Trophoblast cell (in vitro differentiated cells and primary cell): Measurements from ENCODE around the gene GGPS1.
"Not testable (repeated sequence)": the region's sequence is repeated elsewhere in the genome, so short reads cannot be mapped to it uniquely, and the experiment has no call there.

ENCODE experiments used
- DNase-seq, 2 donors: peaks; one replicate each; pipeline ENCODE4 v3.0.0-alpha.2; 2016
- H2AFZ ChIP-seq: 2 replicates; pipeline ENCODE4 v1.6.1; 2013; ENCODE audit warnings: low read length, moderate library complexity, mild to moderate bottlenecking; ENCODE audit not compliant: insufficient read depth, poor library complexity
- H2AK5ac ChIP-seq: 2 replicates; pipeline ENCODE4 v1.6.1; 2013; ENCODE audit warnings: mild to moderate bottlenecking, low read length
- H2BK120ac ChIP-seq: 2 replicates; pipeline ENCODE4 v1.6.1; 2013; ENCODE audit warnings: low read length, mild to moderate bottlenecking, moderate library complexity; ENCODE audit not compliant: insufficient read depth, poor library complexity
- H2BK12ac ChIP-seq: 2 replicates; pipeline ENCODE4 v1.6.1; 2013; ENCODE audit warnings: mild to moderate bottlenecking, low read length, moderate library complexity
- H2BK5ac ChIP-seq: 2 replicates; pipeline ENCODE4 v1.6.1; 2013; ENCODE audit warnings: low read length, low read depth, moderate library complexity, mild to moderate bottlenecking; ENCODE audit not compliant: poor library complexity
- H3K14ac ChIP-seq: 2 replicates; pipeline ENCODE4 v1.6.1; 2013; ENCODE audit warnings: mild to moderate bottlenecking, low read length
- H3K18ac ChIP-seq: 2 replicates; pipeline ENCODE4 v1.6.1; 2013; ENCODE audit warnings: mild to moderate bottlenecking, low read length
- H3K23ac ChIP-seq: 2 replicates; pipeline ENCODE4 v1.6.1; 2013; ENCODE audit warnings: low read length
- H3K27ac ChIP-seq: 2 replicates; pipeline ENCODE4 v1.5.1; 2013; ENCODE audit warnings: low read depth, mild to moderate bottlenecking, inconsistent platforms, low read length, moderate library complexity
- H3K27me3 ChIP-seq: 2 replicates; pipeline ENCODE4 v1.6.1; 2013; ENCODE audit warnings: inconsistent platforms, mild to moderate bottlenecking, low read length, moderate library complexity; ENCODE audit not compliant: insufficient read depth
- H3K36me3 ChIP-seq, 2 experiments: 1 replicate in 1 of 2; 2 replicates in 1 of 2; pipeline ENCODE4 v1.6.1; 2013; ENCODE audit warnings: low read length in 2 of 2, mild to moderate bottlenecking in 2 of 2, moderate library complexity in 1 of 2; ENCODE audit not compliant: insufficient read depth in 2 of 2, control insufficient read depth in 1 of 2
- H3K4ac ChIP-seq: 2 replicates; pipeline ENCODE4 v1.6.1; 2013; ENCODE audit warnings: low read depth, mild to moderate bottlenecking, low read length, moderate library complexity
- H3K4me1 ChIP-seq, 2 experiments: 1 replicate in 1 of 2; 2 replicates in 1 of 2; pipeline ENCODE4 v1.6.1; 2013; ENCODE audit warnings: low read length in 2 of 2, mild to moderate bottlenecking in 2 of 2, moderate library complexity in 1 of 2; ENCODE audit not compliant: insufficient read depth in 2 of 2, control insufficient read depth in 1 of 2
- H3K4me2 ChIP-seq: 2 replicates; pipeline ENCODE4 v1.6.1; 2013; ENCODE audit warnings: inconsistent platforms, mild to moderate bottlenecking, low read length, moderate library complexity
- H3K4me3 ChIP-seq: 2 replicates; pipeline ENCODE4 v1.5.1; 2013; ENCODE audit warnings: mild to moderate bottlenecking, low read depth, low read length, inconsistent platforms
- H3K79me1 ChIP-seq: one replicate; pipeline ENCODE4 v1.6.1; 2013; ENCODE audit warnings: low read length
- H3K79me2 ChIP-seq: 2 replicates; pipeline ENCODE4 v1.6.1; 2013; ENCODE audit warnings: low read length, mild to moderate bottlenecking; ENCODE audit not compliant: control insufficient read depth, insufficient read depth, poor library complexity
- H3K9ac ChIP-seq: 2 replicates; pipeline ENCODE4 v1.6.1; 2013; ENCODE audit warnings: mild to moderate bottlenecking, low read length
- H3K9me3 ChIP-seq: 2 replicates; pipeline ENCODE4 v1.6.1; 2013; ENCODE audit warnings: low read depth, mild to moderate bottlenecking, control low read depth, inconsistent platforms, low read length; ENCODE audit not compliant: insufficient read depth
- H4K12ac ChIP-seq: 2 replicates; pipeline ENCODE4 v1.6.1; 2013; ENCODE audit warnings: low read depth, mild to moderate bottlenecking, low read length, moderate library complexity
- H4K8ac ChIP-seq: 2 replicates; pipeline ENCODE4 v1.6.1; 2013; ENCODE audit warnings: low read depth, mild to moderate bottlenecking, low read length, moderate library complexity
- H4K91ac ChIP-seq: one replicate; pipeline ENCODE4 v1.6.1; 2013; ENCODE audit warnings: low read depth, mild to moderate bottlenecking, low read length, moderate library complexity
- WGBS: extraction: QIAGEN DNeasy Blood & Tissue Kit; methylation state at CpG from one replicate; pipeline ENCODE4 v1.1.7; 2013; ENCODE audit warnings: missing lambda C conversion rate; ENCODE audit not compliant: insufficient read length, insufficient coverage; ENCODE audit errors: extremely low coverage; 5-methylcytosine and 5-hydroxymethylcytosine counted together

The GGPS1 gene

GRCh38 chr1:235351898-235352297 is 23.5 kb downstream of the GGPS1 start:
- Histone ChIP-seq H3K4me1 (no peaks in the 10 kb centered on the region), H3K9me3 (no peaks in the 10 kb centered on the region), H2AK5ac (no peak overlapping the region), H3K27me3 (no peaks in the 10 kb centered on the region), H3K79me1 (no peaks in the 10 kb centered on the region), H3K4me2 (no peak overlapping the region), H4K12ac (no peak overlapping the region), H3K14ac (no peak overlapping the region), H2BK120ac (no peak overlapping the region), H4K91ac (no peak overlapping the region), H3K4ac (no peak overlapping the region), H2BK5ac (no peak overlapping the region), H2AFZ (no peak overlapping the region), H3K4me3 (no peak overlapping the region), H3K18ac (no peak overlapping the region), H3K27ac (no peak overlapping the region), H3K23ac (no peak overlapping the region), H3K9ac (no peak overlapping the region), H4K8ac (no peak overlapping the region), H2BK12ac (no peak overlapping the region), H3K79me2 (no peaks in the 10 kb centered on the region), H3K36me3 (no peaks in the 10 kb centered on the region)
- no CpG with 5 or more reads among the region's 3 CpGs for WGBS
- no peak for DNase-seq

- Histone ChIP-seq H3K4me1 (no peaks in the 10 kb centered on the region), H2BK5ac (no peak overlapping the region), H3K18ac (no peak overlapping the region), H2BK12ac (no peak overlapping the region), H3K9me3 (peaks cover 1% of the 10 kb centered on the region), H3K23ac (no peak overlapping the region), H3K79me1 (no peaks in the 10 kb centered on the region), H4K91ac (no peak overlapping the region), H2AFZ (no peak overlapping the region), H3K27me3 (no peaks in the 10 kb centered on the region), H3K4me2 (no peak overlapping the region), H3K14ac (no peak overlapping the region), H2BK120ac (no peak overlapping the region), H3K27ac (no peak overlapping the region), H3K4ac (no peak overlapping the region), H4K8ac (no peak overlapping the region), H3K36me3 (no peaks in the 10 kb centered on the region), H3K4me3 (no peak overlapping the region), H2AK5ac (no peak overlapping the region), H3K9ac (no peak overlapping the region), H4K12ac (no peak overlapping the region), H3K79me2 (no peaks in the 10 kb centered on the region)
- no peak for DNase-seq
- WGBS: no CpG with 5 or more reads among the region's 11 CpGs
These were observed 29.4 kb downstream of the GGPS1 start for GRCh38 chr1:235357485-235358373.

- no CpG with 5 or more reads among the region's 3 CpGs for WGBS
These were observed 30.5 kb downstream of the GGPS1 start for GRCh38 chr1:235358899-235359298.

GRCh38 chr1:235364189-235364588 is 35.8 kb downstream of the GGPS1 start:
- not testable (repeated sequence) for H3K36me3 ChIP-seq, H3K27me3 ChIP-seq, H4K8ac ChIP-seq, H2AK5ac ChIP-seq, H2AFZ ChIP-seq, H3K79me1 ChIP-seq, H3K4me2 ChIP-seq, H2BK12ac ChIP-seq, H4K12ac ChIP-seq, H3K18ac ChIP-seq, H3K23ac ChIP-seq, H3K9ac ChIP-seq, H3K14ac ChIP-seq, DNase-seq, H2BK5ac ChIP-seq, H2BK120ac ChIP-seq, H3K79me2 ChIP-seq, H3K4me1 ChIP-seq, H3K4ac ChIP-seq, H4K91ac ChIP-seq, H3K27ac ChIP-seq, H3K9me3 ChIP-seq, H3K4me3 ChIP-seq
- WGBS: no CpG with 5 or more reads among the region's 9 CpGs

More at GRCh38 chr1:235358899-235359298, 30.5 kb downstream of the GGPS1 start:
- H2AK5ac ChIP-seq: no peak overlapping the region
- no peak overlapping the region for H4K91ac ChIP-seq
- H3K36me3 ChIP-seq: no peaks in the 10 kb centered on the region
- H3K79me1 ChIP-seq: no peaks in the 10 kb centered on the region
- H3K18ac ChIP-seq: no peak overlapping the region
- H3K4ac ChIP-seq: no peak overlapping the region
- no peaks in the 10 kb centered on the region for H3K79me2 ChIP-seq
- no peak overlapping the region for H2AFZ ChIP-seq
- H3K4me2 ChIP-seq: no peak overlapping the region
- H4K8ac ChIP-seq: no peak overlapping the region
- peaks cover 1% of the 10 kb centered on the region for H3K9me3 ChIP-seq
- H3K4me3 ChIP-seq: no peak overlapping the region
- no peaks in the 10 kb centered on the region for H3K4me1 ChIP-seq
- H4K12ac ChIP-seq: no peak overlapping the region
- no peaks in the 10 kb centered on the region for H3K27me3 ChIP-seq
- H2BK5ac ChIP-seq: no peak overlapping the region
- DNase-seq: no peak
- H2BK12ac ChIP-seq: no peak overlapping the region
- H3K14ac ChIP-seq: no peak overlapping the region
- no peak overlapping the region for H3K23ac ChIP-seq
- no peak overlapping the region for H3K9ac ChIP-seq
- H3K27ac ChIP-seq: no peak overlapping the region
- no peak overlapping the region for H2BK120ac ChIP-seq
